GM23338 (cell line): Measurements from ENCODE around the gene MACIR. TPM values are rescaled to one million over a fixed set of nuclear protein-coding genes. Genes with fewer than 3 reads are reported as not detected.
"Not testable (repeated sequence)": the region's sequence is repeated elsewhere in the genome, so short reads cannot be mapped to it uniquely, and the experiment has no call there.

ENCODE experiments used
- ATAC-seq: fragments of 200-7000 bp; cut with Tn5 transposase; 3 replicates; pipeline ENCODE4 v1.9.1; 2020
- DNase-seq: peaks from one replicate; pipeline ENCODE4 v3.0.0-alpha.2; 2015; ENCODE audit warnings: low spot score
- H2AFZ ChIP-seq: fragments of 200-600 bp; sonication (generic); 2 replicates; pipeline ENCODE4 v1.8.0; 2016; ENCODE audit warnings: antibody characterized with exemption, mild to moderate bottlenecking, moderate library complexity
- H3F3A ChIP-seq: fragments of 200-600 bp; sonication (generic); replicated peaks from 2 replicates; pipeline ENCODE4 v1.8.0; 2017; ENCODE audit warnings: antibody characterized with exemption, mixed run types, low read depth
- H3K27ac ChIP-seq: fragments of 200-600 bp; sonication (generic); 2 replicates; pipeline ENCODE4 v1.6.1; 2016; ENCODE audit warnings: low read depth
- H3K27me3 ChIP-seq: fragments of 200-600 bp; sonication (generic); 2 replicates; pipeline ENCODE4 v1.8.0; 2016; ENCODE audit warnings: mild to moderate bottlenecking, mixed run types, moderate library complexity; ENCODE audit not compliant: insufficient read depth
- H3K36me3 ChIP-seq: fragments of 200-600 bp; sonication (generic); 2 replicates; pipeline ENCODE4 v1.8.0; 2016; ENCODE audit warnings: mild to moderate bottlenecking; ENCODE audit not compliant: insufficient read depth
- H3K4me1 ChIP-seq: fragments of 200-600 bp; sonication (generic); 2 replicates; pipeline ENCODE4 v1.8.0; 2016; ENCODE audit warnings: mild to moderate bottlenecking, moderate library complexity; ENCODE audit not compliant: insufficient read depth
- H3K4me2 ChIP-seq: fragments of 200-600 bp; sonication (generic); 2 replicates; pipeline ENCODE4 v1.7.1; 2017; ENCODE audit warnings: mixed run types
- H3K4me3 ChIP-seq: fragments of 200-600 bp; sonication (generic); 2 replicates; pipeline ENCODE4 v1.6.1; 2016; ENCODE audit warnings: mixed run types
- H3K79me2 ChIP-seq: fragments of 200-600 bp; sonication (generic); replicated peaks from 2 replicates; pipeline ENCODE4 v1.8.0; 2017; ENCODE audit warnings: mild to moderate bottlenecking; ENCODE audit not compliant: insufficient read depth
- H3K9me2 ChIP-seq: fragments of 200-600 bp; sonication (generic); 2 replicates; pipeline ENCODE4 v1.8.0; 2017; ENCODE audit not compliant: insufficient read depth
- H4K20me1 ChIP-seq: fragments of 200-600 bp; sonication (generic); replicated peaks from 2 replicates; pipeline ENCODE4 v1.8.0; 2017; ENCODE audit warnings: mild to moderate bottlenecking; ENCODE audit not compliant: insufficient read depth
- H3K27ac Mint-ChIP-seq: 2 replicates; pipeline ENCODE4 v1.8.0; 2020; ENCODE audit warnings: inconsistent platforms, mild to moderate bottlenecking, moderate library complexity, mixed read lengths
- H3K27me3 Mint-ChIP-seq: 3 replicates; pipeline ENCODE4 v1.8.0; 2022; ENCODE audit warnings: low read depth, mild to moderate bottlenecking, moderate library complexity, mixed read lengths, inconsistent platforms; ENCODE audit not compliant: insufficient read depth, poor library complexity
- H3K36me3 Mint-ChIP-seq: 3 replicates; pipeline ENCODE4 v1.8.0; 2021; ENCODE audit warnings: low read depth, mild to moderate bottlenecking, inconsistent platforms, moderate library complexity, mixed read lengths
- H3K4me1 Mint-ChIP-seq: 3 replicates; pipeline ENCODE4 v1.8.0; 2020; ENCODE audit warnings: mild to moderate bottlenecking, inconsistent platforms, mixed read lengths
- H3K4me3 Mint-ChIP-seq: 3 replicates; pipeline ENCODE4 v1.8.0; 2021; ENCODE audit warnings: moderate library complexity, mild to moderate bottlenecking, inconsistent platforms, mixed read lengths
- H3K9me3 Mint-ChIP-seq: 3 replicates; pipeline ENCODE4 v1.8.0; 2020; ENCODE audit warnings: moderate library complexity, mild to moderate bottlenecking, inconsistent platforms, mixed read lengths
- EZH2 ChIP-seq: fragments of 200-600 bp; sonication (generic); IDR thresholded peaks from one replicate; pipeline ENCODE4 v1.8.0; 2017; ENCODE audit warnings: antibody characterized with exemption, mild to moderate bottlenecking, low read depth; ENCODE audit not compliant: unreplicated experiment
- JUNB ChIP-seq: IDR thresholded peaks from one replicate; pipeline ENCODE4 v1.6.1; 2016; ENCODE audit warnings: antibody characterized with exemption; ENCODE audit not compliant: unreplicated experiment
- NANOG ChIP-seq: IDR thresholded peaks from 2 replicates; pipeline ENCODE4 v1.6.1; 2016; ENCODE audit warnings: antibody characterized with exemption, borderline replicate concordance
- POLR2AphosphoS5 ChIP-seq: IDR thresholded peaks from 2 replicates; pipeline ENCODE4 v1.6.1; 2016; ENCODE audit warnings: antibody characterized with exemption, low read depth
- STAT1 ChIP-seq: IDR thresholded peaks from one replicate; pipeline ENCODE4 v1.6.1; 2016; ENCODE audit warnings: antibody characterized with exemption; ENCODE audit not compliant: unreplicated experiment
- ZNF114 ChIP-seq: fragments of 250-450 bp; sonication (Bioruptor Pico); IDR thresholded peaks from 2 replicates; pipeline ENCODE4 v1.5.0; 2020; ENCODE audit warnings: mild to moderate bottlenecking, moderate library complexity
- polyA plus RNA-seq: library from polyadenylated mRNA; unstranded; fragments of >200 nt; fragmentation: Nextera tagmentation; extraction: Ambion mirVana; gene quantifications from 2 replicates; pipeline ENCODE4 v1.2.1, GENCODE V29; 2016
- total RNA-seq: library from RNA; depleted of rRNA; stranded (reverse); fragments of >200 nt; shearing (Covaris generic); gene quantifications from 2 replicates; pipeline ENCODE4 v1.2.3, GENCODE V29; 2014
- TF ChIP-seq, protein P1 (sequence below): IDR thresholded peaks from 2 replicates; pipeline ENCODE4 v1.6.1; 2016; ENCODE audit warnings: antibody characterized with exemption
- TF ChIP-seq, protein P2 (sequence below), 2 experiments: fragments of 200-600 bp in 1 of 2; sonication (generic) in 1 of 2; conservative IDR thresholded peaks; 2 replicates each; pipeline versions ENCODE4 v1.5.1 to v1.6.1; 2016 to 2017; ENCODE audit warnings: antibody characterized with exemption in 2 of 2, low read depth in 2 of 2, mild to moderate bottlenecking in 2 of 2, moderate library complexity in 1 of 2
- TF ChIP-seq, protein P3 (sequence below): IDR thresholded peaks from one replicate; pipeline ENCODE4 v1.6.1; 2018; ENCODE audit warnings: antibody characterized with exemption; ENCODE audit not compliant: unreplicated experiment

The MACIR gene
- total and polyA plus RNA-seq, 2 experiments from 2014 or later, result 11.7 to 27.6 TPM

DNA sequence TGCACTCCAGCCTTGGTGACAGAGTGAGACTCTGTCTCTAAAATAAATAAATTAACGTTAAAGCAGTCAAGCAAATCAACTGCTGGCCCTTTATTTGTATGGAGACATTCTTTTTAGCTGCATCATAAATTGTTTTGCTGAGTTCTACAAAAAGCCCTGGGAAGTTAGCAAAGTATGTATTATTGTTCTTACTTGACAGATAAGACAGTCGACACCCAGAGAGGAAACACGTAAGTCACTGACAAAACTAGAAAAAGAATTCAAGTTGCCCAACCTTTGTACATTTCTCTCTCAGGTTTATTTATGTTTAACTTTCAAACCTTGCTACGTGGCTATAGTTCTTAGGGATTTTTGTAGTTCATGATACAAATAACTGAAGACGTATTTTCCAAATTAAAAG, 40.4 kb upstream of the MACIR start:
- no peaks in the 10 kb centered on the region for H3K27me3 ChIP-seq
- no peaks in the 10 kb centered on the region for H3F3A ChIP-seq
- H3K27ac ChIP-seq, result no peak overlapping the region
- no peak overlapping the region for H3K4me3 ChIP-seq
- peaks cover 5% of the 10 kb centered on the region; the same call in 2 of the 3 replicates for H3K4me1 Mint-ChIP-seq
- peaks cover 3% of the 10 kb centered on the region; the same call in 1 of the 3 replicates for H3K9me3 Mint-ChIP-seq
- no peaks in the 10 kb centered on the region for H4K20me1 ChIP-seq
- ATAC-seq, result no peak
- no peak for DNase-seq
- no peak overlapping the region for H3K4me2 ChIP-seq
- no peak overlapping the region for H2AFZ ChIP-seq
- no peaks in the 10 kb centered on the region for H3K36me3 ChIP-seq
- H3K27ac Mint-ChIP-seq, result no peak overlapping the region
- H3K27me3 Mint-ChIP-seq, result no peaks in the 10 kb centered on the region
- no peak for TF ChIP-seq NANOG
- TF ChIP-seq, protein P1, sequence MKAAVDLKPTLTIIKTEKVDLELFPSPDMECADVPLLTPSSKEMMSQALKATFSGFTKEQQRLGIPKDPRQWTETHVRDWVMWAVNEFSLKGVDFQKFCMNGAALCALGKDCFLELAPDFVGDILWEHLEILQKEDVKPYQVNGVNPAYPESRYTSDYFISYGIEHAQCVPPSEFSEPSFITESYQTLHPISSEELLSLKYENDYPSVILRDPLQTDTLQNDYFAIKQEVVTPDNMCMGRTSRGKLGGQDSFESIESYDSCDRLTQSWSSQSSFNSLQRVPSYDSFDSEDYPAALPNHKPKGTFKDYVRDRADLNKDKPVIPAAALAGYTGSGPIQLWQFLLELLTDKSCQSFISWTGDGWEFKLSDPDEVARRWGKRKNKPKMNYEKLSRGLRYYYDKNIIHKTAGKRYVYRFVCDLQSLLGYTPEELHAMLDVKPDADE, result no peak
- no peak for TF ChIP-seq EZH2
- no peak for TF ChIP-seq STAT1
- TF ChIP-seq ZNF114, result no peak
- TF ChIP-seq, protein P2, sequence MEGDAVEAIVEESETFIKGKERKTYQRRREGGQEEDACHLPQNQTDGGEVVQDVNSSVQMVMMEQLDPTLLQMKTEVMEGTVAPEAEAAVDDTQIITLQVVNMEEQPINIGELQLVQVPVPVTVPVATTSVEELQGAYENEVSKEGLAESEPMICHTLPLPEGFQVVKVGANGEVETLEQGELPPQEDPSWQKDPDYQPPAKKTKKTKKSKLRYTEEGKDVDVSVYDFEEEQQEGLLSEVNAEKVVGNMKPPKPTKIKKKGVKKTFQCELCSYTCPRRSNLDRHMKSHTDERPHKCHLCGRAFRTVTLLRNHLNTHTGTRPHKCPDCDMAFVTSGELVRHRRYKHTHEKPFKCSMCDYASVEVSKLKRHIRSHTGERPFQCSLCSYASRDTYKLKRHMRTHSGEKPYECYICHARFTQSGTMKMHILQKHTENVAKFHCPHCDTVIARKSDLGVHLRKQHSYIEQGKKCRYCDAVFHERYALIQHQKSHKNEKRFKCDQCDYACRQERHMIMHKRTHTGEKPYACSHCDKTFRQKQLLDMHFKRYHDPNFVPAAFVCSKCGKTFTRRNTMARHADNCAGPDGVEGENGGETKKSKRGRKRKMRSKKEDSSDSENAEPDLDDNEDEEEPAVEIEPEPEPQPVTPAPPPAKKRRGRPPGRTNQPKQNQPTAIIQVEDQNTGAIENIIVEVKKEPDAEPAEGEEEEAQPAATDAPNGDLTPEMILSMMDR (conservative IDR thresholded peaks at IDR 0.05; ENCODE audit: low read depth in 2 of 2), result no peak
- TF ChIP-seq JUNB, result no peak
- TF ChIP-seq, protein P3, sequence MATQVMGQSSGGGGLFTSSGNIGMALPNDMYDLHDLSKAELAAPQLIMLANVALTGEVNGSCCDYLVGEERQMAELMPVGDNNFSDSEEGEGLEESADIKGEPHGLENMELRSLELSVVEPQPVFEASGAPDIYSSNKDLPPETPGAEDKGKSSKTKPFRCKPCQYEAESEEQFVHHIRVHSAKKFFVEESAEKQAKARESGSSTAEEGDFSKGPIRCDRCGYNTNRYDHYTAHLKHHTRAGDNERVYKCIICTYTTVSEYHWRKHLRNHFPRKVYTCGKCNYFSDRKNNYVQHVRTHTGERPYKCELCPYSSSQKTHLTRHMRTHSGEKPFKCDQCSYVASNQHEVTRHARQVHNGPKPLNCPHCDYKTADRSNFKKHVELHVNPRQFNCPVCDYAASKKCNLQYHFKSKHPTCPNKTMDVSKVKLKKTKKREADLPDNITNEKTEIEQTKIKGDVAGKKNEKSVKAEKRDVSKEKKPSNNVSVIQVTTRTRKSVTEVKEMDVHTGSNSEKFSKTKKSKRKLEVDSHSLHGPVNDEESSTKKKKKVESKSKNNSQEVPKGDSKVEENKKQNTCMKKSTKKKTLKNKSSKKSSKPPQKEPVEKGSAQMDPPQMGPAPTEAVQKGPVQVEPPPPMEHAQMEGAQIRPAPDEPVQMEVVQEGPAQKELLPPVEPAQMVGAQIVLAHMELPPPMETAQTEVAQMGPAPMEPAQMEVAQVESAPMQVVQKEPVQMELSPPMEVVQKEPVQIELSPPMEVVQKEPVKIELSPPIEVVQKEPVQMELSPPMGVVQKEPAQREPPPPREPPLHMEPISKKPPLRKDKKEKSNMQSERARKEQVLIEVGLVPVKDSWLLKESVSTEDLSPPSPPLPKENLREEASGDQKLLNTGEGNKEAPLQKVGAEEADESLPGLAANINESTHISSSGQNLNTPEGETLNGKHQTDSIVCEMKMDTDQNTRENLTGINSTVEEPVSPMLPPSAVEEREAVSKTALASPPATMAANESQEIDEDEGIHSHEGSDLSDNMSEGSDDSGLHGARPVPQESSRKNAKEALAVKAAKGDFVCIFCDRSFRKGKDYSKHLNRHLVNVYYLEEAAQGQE, result no peak
- no peak for TF ChIP-seq POLR2AphosphoS5
- H3K9me2 ChIP-seq, result no peaks in the 10 kb centered on the region
- H3K4me3 Mint-ChIP-seq, result no peak overlapping the region
- no peaks in the 10 kb centered on the region for H3K79me2 ChIP-seq
- H3K36me3 Mint-ChIP-seq, result no peaks in the 10 kb centered on the region
- peaks cover 4% of the 10 kb centered on the region; the same call in 1 of the 2 replicates for H3K4me1 ChIP-seq

DNA sequence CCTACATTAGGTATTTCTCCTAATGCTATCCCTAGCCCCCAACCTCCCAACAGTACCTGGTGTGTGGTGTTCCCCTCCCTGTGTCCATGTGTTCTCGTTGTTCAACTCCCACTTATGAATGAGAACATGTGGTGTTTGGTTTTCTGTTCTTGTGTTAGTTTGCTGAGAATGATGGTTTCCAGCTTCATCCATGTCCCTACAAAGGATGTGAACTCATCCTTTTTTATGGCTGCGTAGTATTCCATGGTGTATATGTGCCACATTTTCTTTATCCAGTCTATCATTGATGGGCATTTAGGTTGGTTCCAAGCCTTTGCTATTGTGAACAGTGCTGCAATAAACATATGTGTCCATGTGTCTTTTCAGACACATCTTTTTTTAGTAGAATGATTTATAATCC, 39.5 kb upstream of the MACIR start:
- H2AFZ ChIP-seq, H3K9me2 ChIP-seq, H3K4me3 Mint-ChIP-seq, H3K36me3 ChIP-seq, H3K27ac Mint-ChIP-seq, H3K27me3 ChIP-seq, H3K4me1 ChIP-seq, ATAC-seq, H3K4me1 Mint-ChIP-seq, DNase-seq, H3K79me2 ChIP-seq, H3K4me2 ChIP-seq, H3F3A ChIP-seq, H3K9me3 Mint-ChIP-seq, H3K36me3 Mint-ChIP-seq, H3K4me3 ChIP-seq, H3K27me3 Mint-ChIP-seq, H3K27ac ChIP-seq, H4K20me1 ChIP-seq: not testable (repeated sequence)
